Measurements from ENCODE around the gene PIK3CD.

- TF ChIP-seq CTCF (IDR thresholded peaks at IDR 0.05) (no peak), POLR2A (IDR thresholded peaks at IDR 0.05) (no peak)
These were observed 2.0 kb downstream of the PIK3CD start for GRCh38 chr1:9653491-9654050.
